ENCODE results near the gene RAPGEF2. TPM values are rescaled to one million over a fixed set of nuclear protein-coding genes. Genes with fewer than 3 reads are reported as not detected.
"Not testable (repeated sequence)": the region's sequence is repeated elsewhere in the genome, so short reads cannot be mapped to it uniquely, and the experiment has no call there.

Gene RAPGEF2
- total RNA-seq, 1 donor from 2014 or later, result 38.9 TPM

DNA sequence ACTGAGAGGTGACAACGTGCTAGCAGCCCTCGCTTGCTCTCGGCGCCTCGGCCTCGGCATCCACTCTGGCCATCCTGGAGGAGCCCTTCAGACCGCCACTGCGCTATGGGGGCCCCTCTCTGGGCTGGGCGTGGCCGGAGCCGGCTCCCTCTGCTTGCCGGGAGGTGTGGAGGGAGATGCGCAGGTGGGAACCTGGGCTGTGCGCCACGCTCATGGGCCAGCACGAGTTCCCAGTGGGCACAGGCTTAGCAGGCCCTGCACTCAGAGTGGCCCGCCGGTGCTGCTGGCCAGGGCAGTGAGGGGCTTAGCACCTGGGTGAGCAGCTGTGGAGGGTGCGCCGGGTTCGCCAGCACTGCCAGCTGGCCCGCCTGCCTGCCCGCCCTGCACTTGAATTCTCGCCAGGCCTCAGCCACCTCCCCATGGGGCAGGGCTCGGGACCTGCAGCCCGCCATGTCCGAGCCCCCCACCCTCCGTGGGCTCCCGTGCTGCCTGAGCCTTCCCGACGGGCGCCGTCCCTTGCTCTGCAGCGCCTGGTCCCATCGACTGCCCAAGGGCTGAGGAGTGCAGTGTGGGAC lies 148.0 kb downstream of the RAPGEF2 start:
- H3K4me3 ChIP-seq (ENCODE audit: low read depth, low read length), result no peak overlapping the region

DNA sequence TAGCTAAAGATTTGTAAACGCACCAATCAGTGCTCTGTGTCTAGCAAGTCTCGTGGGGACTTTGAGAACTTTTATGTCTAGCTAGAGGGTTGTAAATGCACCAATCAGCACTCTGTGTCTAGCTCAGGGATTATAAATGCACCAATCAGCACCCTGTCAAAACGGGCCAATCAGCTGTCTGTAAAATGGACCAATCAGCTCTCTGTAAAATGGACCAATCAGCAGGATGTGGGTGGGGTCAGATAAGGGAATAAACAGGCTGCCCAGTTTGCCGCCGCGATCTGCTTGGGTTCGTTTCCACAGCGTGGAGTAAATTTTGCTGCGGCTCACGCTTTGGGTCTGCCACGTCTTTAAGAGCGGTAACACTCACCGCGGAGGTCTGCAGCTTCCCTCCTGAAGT lies 148.7 kb downstream of the RAPGEF2 start:
- not testable (repeated sequence) for DNase-seq (ENCODE audit: low read depth); H3K4me3 ChIP-seq (ENCODE audit: low read depth, low read length)

More for the DNA sequence above, 148.0 kb downstream of the RAPGEF2 start:
- TF ChIP-seq, protein P1, sequence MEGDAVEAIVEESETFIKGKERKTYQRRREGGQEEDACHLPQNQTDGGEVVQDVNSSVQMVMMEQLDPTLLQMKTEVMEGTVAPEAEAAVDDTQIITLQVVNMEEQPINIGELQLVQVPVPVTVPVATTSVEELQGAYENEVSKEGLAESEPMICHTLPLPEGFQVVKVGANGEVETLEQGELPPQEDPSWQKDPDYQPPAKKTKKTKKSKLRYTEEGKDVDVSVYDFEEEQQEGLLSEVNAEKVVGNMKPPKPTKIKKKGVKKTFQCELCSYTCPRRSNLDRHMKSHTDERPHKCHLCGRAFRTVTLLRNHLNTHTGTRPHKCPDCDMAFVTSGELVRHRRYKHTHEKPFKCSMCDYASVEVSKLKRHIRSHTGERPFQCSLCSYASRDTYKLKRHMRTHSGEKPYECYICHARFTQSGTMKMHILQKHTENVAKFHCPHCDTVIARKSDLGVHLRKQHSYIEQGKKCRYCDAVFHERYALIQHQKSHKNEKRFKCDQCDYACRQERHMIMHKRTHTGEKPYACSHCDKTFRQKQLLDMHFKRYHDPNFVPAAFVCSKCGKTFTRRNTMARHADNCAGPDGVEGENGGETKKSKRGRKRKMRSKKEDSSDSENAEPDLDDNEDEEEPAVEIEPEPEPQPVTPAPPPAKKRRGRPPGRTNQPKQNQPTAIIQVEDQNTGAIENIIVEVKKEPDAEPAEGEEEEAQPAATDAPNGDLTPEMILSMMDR (conservative IDR thresholded peaks at IDR 0.05; ENCODE audit: low read depth, low read length), result no peak
- no peak for DNase-seq (ENCODE audit: low read depth)

GRCh38 chr4:159252491-159252890 lies 149.6 kb downstream of the RAPGEF2 start:
- TF ChIP-seq, protein P1 (conservative IDR thresholded peaks at IDR 0.05; ENCODE audit: low read depth, low read length), result no peak
- H3K4me3 ChIP-seq (ENCODE audit: low read depth, low read length), result no peak overlapping the region
- DNase-seq (ENCODE audit: low read depth), result no peak

- no peak for DNase-seq (ENCODE audit: low read depth)
- TF ChIP-seq, protein P1 (conservative IDR thresholded peaks at IDR 0.05; ENCODE audit: low read depth, low read length), result peak; percentile 22
- no peak overlapping the region for H3K4me3 ChIP-seq (ENCODE audit: low read depth, low read length)
These were observed 153.2 kb downstream of the RAPGEF2 start for GRCh38 chr4:159256037-159256436.

- DNase-seq (ENCODE audit: low read depth), result no peak
These were observed 156.1 kb downstream of the RAPGEF2 start for GRCh38 chr4:159258889-159259560.

GRCh38 chr4:159264057-159264456 lies 161.2 kb downstream of the RAPGEF2 start:
- TF ChIP-seq, protein P1 (conservative IDR thresholded peaks at IDR 0.05; ENCODE audit: low read depth, low read length), result no peak
- H3K4me3 ChIP-seq (ENCODE audit: low read depth, low read length), result no peak overlapping the region
- no peak for DNase-seq (ENCODE audit: low read depth)

More at GRCh38 chr4:159258889-159259560, 156.1 kb downstream of the RAPGEF2 start:
- TF ChIP-seq, protein P1 (conservative IDR thresholded peaks at IDR 0.05; ENCODE audit: low read depth, low read length), result no peak
- no peak overlapping the region for H3K4me3 ChIP-seq (ENCODE audit: low read depth, low read length)

DNA sequence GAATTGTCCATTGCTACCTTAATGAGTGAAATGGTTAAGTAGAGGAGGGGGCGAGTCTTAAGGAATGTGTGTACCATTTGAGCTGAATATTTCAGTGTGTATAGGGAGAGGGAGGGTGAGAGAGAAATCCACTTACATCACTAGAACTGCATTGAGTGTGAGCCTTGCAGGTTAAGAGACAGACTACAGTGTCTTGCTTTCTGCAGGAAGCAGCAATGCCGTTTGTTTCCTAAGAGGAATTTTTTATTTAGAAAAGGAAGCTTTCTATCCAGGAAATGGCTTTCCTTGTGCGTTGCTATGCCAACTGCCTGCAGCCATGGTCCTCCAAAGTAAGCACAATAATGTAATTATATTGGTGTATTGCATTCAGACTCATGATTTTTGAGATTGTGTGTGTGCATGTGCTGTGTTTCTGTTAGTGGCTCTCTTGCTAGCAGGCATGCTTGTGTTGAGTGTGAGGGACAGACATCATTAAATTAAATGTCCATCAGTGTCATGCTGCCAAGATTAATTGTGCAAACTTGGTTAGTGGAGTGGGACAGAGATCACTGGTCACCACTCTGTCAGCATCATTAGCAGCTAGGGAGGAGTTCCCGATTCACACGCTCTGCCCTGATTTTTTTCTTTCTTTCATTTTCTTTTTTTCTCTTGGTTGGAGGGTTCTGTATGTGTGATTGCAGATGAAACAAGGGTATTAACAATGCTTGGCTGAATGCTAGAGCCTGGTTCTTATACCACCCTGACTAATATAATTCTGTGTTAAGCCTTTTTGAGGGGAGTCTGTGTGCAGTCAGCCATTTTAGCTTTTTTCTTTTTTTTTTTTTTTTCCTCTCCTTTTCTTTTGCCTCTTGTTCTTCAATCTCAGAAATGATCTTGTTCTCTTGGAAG lies 164.3 kb downstream of the RAPGEF2 start:
- H3K4me3 ChIP-seq (ENCODE audit: low read depth, low read length), result peak overlapping the region; percentile 16
- DNase-seq (ENCODE audit: low read depth), result no peak
- TF ChIP-seq, protein P1 (conservative IDR thresholded peaks at IDR 0.05; ENCODE audit: low read depth, low read length), result no peak

Measured in epithelial cell of proximal tubule (primary cell).